Endodermal cell (in vitro differentiated cells): ENCODE measurements around the gene NAIF1. TPM values are rescaled to one million over a fixed set of nuclear protein-coding genes. Genes with fewer than 3 reads are reported as not detected.
"Not testable (repeated sequence)": the region's sequence is repeated elsewhere in the genome, so short reads cannot be mapped to it uniquely, and the experiment has no call there.

Source experiments
- DNase-seq: peaks from one replicate; pipeline ENCODE4 v3.0.0-alpha.2; 2017
- H3K27ac ChIP-seq: 2 replicates; pipeline ENCODE4 v1.5.1; 2013; ENCODE audit warnings: mild to moderate bottlenecking, low read depth, low read length, moderate library complexity
- H3K27me3 ChIP-seq: 2 replicates; pipeline ENCODE4 v1.6.1; 2013; ENCODE audit warnings: mild to moderate bottlenecking, low read length, moderate library complexity; ENCODE audit not compliant: insufficient read depth, control insufficient read depth, poor library complexity, severe bottlenecking
- H3K36me3 ChIP-seq: 2 replicates; pipeline ENCODE4 v1.7.0; 2013; ENCODE audit warnings: mild to moderate bottlenecking, low read length, moderate library complexity; ENCODE audit not compliant: control insufficient read depth, insufficient read depth
- H3K4me1 ChIP-seq: one replicate; pipeline ENCODE4 v1.7.0; 2013; ENCODE audit warnings: low read length; ENCODE audit not compliant: control insufficient read depth, insufficient read depth
- H3K4me3 ChIP-seq: 2 replicates; pipeline ENCODE4 v1.5.1; 2013; ENCODE audit warnings: mild to moderate bottlenecking, low read length, moderate library complexity
- H3K9ac ChIP-seq: 2 replicates; pipeline ENCODE4 v1.6.1; 2013; ENCODE audit warnings: mild to moderate bottlenecking, low read length, moderate library complexity; ENCODE audit not compliant: poor library complexity, severe bottlenecking; ENCODE audit errors: extremely low read depth
- H3K9me3 ChIP-seq: 2 replicates; pipeline ENCODE4 v1.6.1; 2013; ENCODE audit warnings: mild to moderate bottlenecking, low read length, moderate library complexity; ENCODE audit not compliant: control insufficient read depth
- H3K27ac Mint-ChIP-seq: 2 replicates; pipeline ENCODE4 v1.8.0; 2020; ENCODE audit warnings: mixed read lengths
- H3K27me3 Mint-ChIP-seq: 2 replicates; pipeline ENCODE4 v1.8.0; 2021; ENCODE audit warnings: mild to moderate bottlenecking, mixed read lengths; ENCODE audit not compliant: insufficient read depth
- H3K36me3 Mint-ChIP-seq: 2 replicates; pipeline ENCODE4 v1.8.0; 2020; ENCODE audit warnings: low read depth, mixed read lengths
- H3K4me1 Mint-ChIP-seq: 2 replicates; pipeline ENCODE4 v1.8.0; 2020; ENCODE audit warnings: mixed read lengths
- H3K4me3 Mint-ChIP-seq: 2 replicates; pipeline ENCODE4 v1.8.0; 2020; ENCODE audit warnings: mild to moderate bottlenecking, moderate library complexity, mixed read lengths
- H3K9me3 Mint-ChIP-seq: 2 replicates; pipeline ENCODE4 v1.8.0; 2020; ENCODE audit warnings: mild to moderate bottlenecking, mixed read lengths
- CTCF ChIP-seq: fragments of 200-600 bp; sonication (generic); conservative IDR thresholded peaks from 2 replicates; pipeline ENCODE4 v1.5.0; 2021; ENCODE audit warnings: antibody characterized with exemption, mild to moderate bottlenecking
- WGBS, 2 experiments: methylation state at CpG; one replicate each; pipeline versions ENCODE4 v1.1.5 to v1.1.7; 2013; ENCODE audit warnings: missing lambda C conversion rate in 2 of 2, mixed read lengths in 1 of 2; ENCODE audit not compliant: insufficient coverage in 1 of 2, insufficient read length in 1 of 2; 5-methylcytosine and 5-hydroxymethylcytosine counted together
- total RNA-seq, 2 donors: library from RNA; stranded (reverse); fragmentation: NEBNext Ultra II Directional in 1 of 2; extraction: Animal tissue kit (Norgen Biotek cat#: 25700) in 1 of 2; gene quantifications; 2 replicates in 1 of 2; 3 replicates in 1 of 2; pipeline ENCODE4 v1.2.1, GENCODE V29; 2021

Gene NAIF1
- total RNA-seq, 2 donors from 2014 or later: 6.2 to 6.6 TPM

GRCh38 chr9:128115187-128116103, 48.3 kb upstream of the NAIF1 start:
- Mint-ChIP-seq H3K27me3 (no peaks in the 10 kb centered on the region), H3K4me1 (peaks cover 3% of the 10 kb centered on the region), H3K4me3 (no peak overlapping the region), H3K9me3 (peaks cover 4% of the 10 kb centered on the region), H3K27ac (no peak overlapping the region), H3K36me3 (peaks cover 23% of the 10 kb centered on the region)
- H3K36me3 ChIP-seq: peaks cover 30% of the 10 kb centered on the region
- no peak overlapping the region for H3K9ac ChIP-seq
- no peak overlapping the region for H3K4me3 ChIP-seq
- no peaks in the 10 kb centered on the region for H3K4me1 ChIP-seq
- DNase-seq: peak; percentile 41
- WGBS, 2 experiments: 90 to 92% methylated on average over 15 to 26 of the region's 26 CpGs
- TF ChIP-seq CTCF: no peak
- peaks cover 7% of the 10 kb centered on the region for H3K9me3 ChIP-seq
- H3K27me3 ChIP-seq: no peaks in the 10 kb centered on the region
- H3K27ac ChIP-seq: no peak overlapping the region

GRCh38 chr9:128114326-128115186, 47.4 kb upstream of the NAIF1 start:
- H3K27me3 Mint-ChIP-seq: no peaks in the 10 kb centered on the region
- H3K27me3 ChIP-seq: no peaks in the 10 kb centered on the region
- no peak overlapping the region for H3K27ac Mint-ChIP-seq
- peaks cover 4% of the 10 kb centered on the region for H3K9me3 Mint-ChIP-seq
- H3K36me3 Mint-ChIP-seq: peaks cover 23% of the 10 kb centered on the region
- H3K4me1 Mint-ChIP-seq: peaks cover 7% of the 10 kb centered on the region
- peak; percentile 50 for DNase-seq
- H3K4me1 ChIP-seq: no peaks in the 10 kb centered on the region
- TF ChIP-seq CTCF: no peak
- WGBS, 2 experiments: 95 to 97% methylated on average over 20 to 29 of the region's 29 CpGs
- H3K9me3 ChIP-seq: peaks cover 7% of the 10 kb centered on the region
- no peak overlapping the region for H3K4me3 ChIP-seq
- H3K4me3 Mint-ChIP-seq: no peak overlapping the region
- peaks cover 30% of the 10 kb centered on the region for H3K36me3 ChIP-seq
- no peak overlapping the region for H3K9ac ChIP-seq
- H3K27ac ChIP-seq: no peak overlapping the region

- H3K4me1 Mint-ChIP-seq: peaks cover 9% of the 10 kb centered on the region
- Histone ChIP-seq H3K36me3 (peaks cover 30% of the 10 kb centered on the region), H3K27ac (no peak overlapping the region), H3K27me3 (no peaks in the 10 kb centered on the region), H3K4me1 (no peaks in the 10 kb centered on the region), H3K9ac (no peak overlapping the region), H3K4me3 (no peak overlapping the region), H3K9me3 (peaks cover 7% of the 10 kb centered on the region)
- peaks cover 4% of the 10 kb centered on the region for H3K9me3 Mint-ChIP-seq
- no peak overlapping the region for H3K4me3 Mint-ChIP-seq
- H3K27me3 Mint-ChIP-seq: no peaks in the 10 kb centered on the region
- H3K36me3 Mint-ChIP-seq: peaks cover 23% of the 10 kb centered on the region
- H3K27ac Mint-ChIP-seq: no peak overlapping the region
- peak; percentile 45 for DNase-seq
- 92 to 95% methylated on average over 6 to 12 of the region's 12 CpGs for WGBS, 2 experiments
- TF ChIP-seq CTCF: no peak
Observed at GRCh38 chr9:128113526-128114325, 46.6 kb upstream of the NAIF1 start.

- not testable (repeated sequence) for H3K4me3 Mint-ChIP-seq, H3K9me3 Mint-ChIP-seq, H3K4me1 Mint-ChIP-seq, H3K9me3 ChIP-seq, H3K27me3 ChIP-seq, H3K27ac Mint-ChIP-seq, H3K27ac ChIP-seq, DNase-seq, H3K27me3 Mint-ChIP-seq, H3K4me1 ChIP-seq, H3K9ac ChIP-seq, H3K4me3 ChIP-seq
- peaks cover 35% of the 10 kb centered on the region for H3K36me3 Mint-ChIP-seq
- WGBS, 2 experiments: 93 to 98% methylated on average over 10 to 12 of the region's 12 CpGs
- peaks cover 44% of the 10 kb centered on the region for H3K36me3 ChIP-seq
Observed at GRCh38 chr9:128111726-128112125, 44.6 kb upstream of the NAIF1 start.
